Upper lobe of right lung (tissue), 1 donor: ENCODE results near the gene OTUD5. TPM values are rescaled to one million over a fixed set of nuclear protein-coding genes. Genes with fewer than 3 reads are reported as not detected.

ENCODE experiments used
- ATAC-seq: fragments of 200-7000 bp; cut with Tn5 transposase; one replicate; pipeline ENCODE4 v1.9.1; 2020; ENCODE audit warnings: mild to moderate bottlenecking, moderate library complexity
- DNase-seq: peaks from one replicate; pipeline ENCODE4 v3.0.0-alpha.2; 2020
- H3K27ac ChIP-seq: fragments of 200-600 bp; one replicate; pipeline ENCODE4 v1.8.0; 2022
- H3K27me3 ChIP-seq: fragments of 200-600 bp; one replicate; pipeline ENCODE4 v1.8.0; 2022; ENCODE audit warnings: mild to moderate bottlenecking
- H3K36me3 ChIP-seq: fragments of 200-600 bp; one replicate; pipeline ENCODE4 v1.8.0; 2022
- H3K4me1 ChIP-seq: fragments of 200-600 bp; one replicate; pipeline ENCODE4 v1.8.0; 2022
- H3K4me3 ChIP-seq: fragments of 200-600 bp; one replicate; pipeline ENCODE4 v1.8.0; 2022; ENCODE audit warnings: mild to moderate bottlenecking
- H3K9me3 ChIP-seq: fragments of 200-600 bp; one replicate; pipeline ENCODE4 v1.8.0; 2022
- intact Hi-C: fragments of 100-400 bp; cut with DNase I; formaldehyde crosslinking; loops from one replicate; pipeline ENCODE4 v1.11.0; 2022
- total RNA-seq: library from RNA; stranded (reverse); fragmentation: NEBNext Ultra II Directional; extraction: Animal tissue kit (Norgen Biotek cat#: 25700); gene quantifications from one replicate; pipeline ENCODE4 v1.2.1, GENCODE V29; 2021
- TF ChIP-seq, protein P1 (sequence below): fragments of 200-600 bp; IDR thresholded peaks from one replicate; pipeline ENCODE4 v1.8.0; 2022; ENCODE audit warnings: antibody characterized with exemption
- donor health status: DM: no; HTN: yes; CAD: no; lungs with severe emphysema.

The OTUD5 gene
- total RNA-seq, 1 donor from 2014 or later, result 42.6 TPM

DNA sequence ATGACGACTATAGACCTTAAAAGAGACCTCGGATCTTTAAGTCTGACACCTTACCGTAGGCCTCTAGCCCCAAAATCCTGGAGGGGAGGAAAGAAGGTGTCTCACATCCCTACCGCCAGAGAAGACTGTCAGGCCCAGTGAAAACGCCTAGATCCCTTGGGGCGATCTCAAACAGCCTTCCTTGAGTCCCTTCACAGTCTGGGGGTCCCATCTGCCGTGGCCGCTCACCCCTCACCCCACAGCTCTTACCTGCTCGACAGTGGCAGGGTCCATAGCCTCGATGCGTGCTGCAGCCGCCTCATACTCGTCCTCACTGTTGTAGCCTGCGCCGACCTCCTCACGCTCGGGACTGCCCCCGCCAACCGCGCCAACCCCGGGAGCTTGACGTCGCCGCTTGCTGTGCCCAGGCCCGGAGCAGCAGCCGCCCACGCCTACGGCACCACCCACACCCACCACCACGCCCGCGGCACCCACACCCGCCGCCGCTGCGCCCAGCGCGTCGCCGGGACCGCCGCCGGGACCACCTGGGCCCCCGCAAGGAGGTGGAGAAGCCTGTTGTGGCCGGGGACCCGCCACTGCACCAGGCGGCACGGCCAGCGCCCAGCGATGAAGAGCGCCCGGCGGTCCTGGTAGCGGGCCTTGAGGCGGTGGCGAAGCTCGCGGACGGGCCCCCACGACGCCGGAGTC, 536 bp downstream of the OTUD5 start:
- ATAC-seq (no peak), DNase-seq (peak; percentile 71)

DNA sequence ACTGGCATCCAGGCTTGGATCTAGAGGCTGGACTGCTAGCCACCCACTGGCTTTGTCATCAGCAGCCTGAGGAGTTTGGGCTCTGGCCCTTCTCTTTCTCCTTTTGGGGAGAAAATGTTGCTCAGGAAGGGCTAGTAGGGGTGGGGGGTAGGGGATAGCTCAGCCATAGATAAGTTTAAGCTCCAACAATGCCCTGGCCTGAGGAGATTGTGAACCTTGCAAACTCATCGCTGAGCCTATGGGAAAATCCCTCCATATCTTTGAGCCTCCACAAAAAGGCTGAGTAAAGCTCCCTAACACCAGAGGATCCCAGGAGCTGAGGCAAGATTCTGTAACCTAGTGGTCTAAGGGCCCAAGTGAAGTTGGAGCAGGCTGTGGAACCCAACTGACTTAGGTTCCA, 8.8 kb downstream of the OTUD5 start:
- Histone ChIP-seq H3K27ac (no peak overlapping the region), H3K9me3 (no peaks in the 10 kb centered on the region), H3K36me3 (no peaks in the 10 kb centered on the region), H3K27me3 (no peaks in the 10 kb centered on the region), H3K4me1 (no peaks in the 10 kb centered on the region), H3K4me3 (no peak overlapping the region)
- intact Hi-C loops, result no loop called here
- ATAC-seq, result no peak
- DNase-seq, result no peak
- TF ChIP-seq, protein P1, sequence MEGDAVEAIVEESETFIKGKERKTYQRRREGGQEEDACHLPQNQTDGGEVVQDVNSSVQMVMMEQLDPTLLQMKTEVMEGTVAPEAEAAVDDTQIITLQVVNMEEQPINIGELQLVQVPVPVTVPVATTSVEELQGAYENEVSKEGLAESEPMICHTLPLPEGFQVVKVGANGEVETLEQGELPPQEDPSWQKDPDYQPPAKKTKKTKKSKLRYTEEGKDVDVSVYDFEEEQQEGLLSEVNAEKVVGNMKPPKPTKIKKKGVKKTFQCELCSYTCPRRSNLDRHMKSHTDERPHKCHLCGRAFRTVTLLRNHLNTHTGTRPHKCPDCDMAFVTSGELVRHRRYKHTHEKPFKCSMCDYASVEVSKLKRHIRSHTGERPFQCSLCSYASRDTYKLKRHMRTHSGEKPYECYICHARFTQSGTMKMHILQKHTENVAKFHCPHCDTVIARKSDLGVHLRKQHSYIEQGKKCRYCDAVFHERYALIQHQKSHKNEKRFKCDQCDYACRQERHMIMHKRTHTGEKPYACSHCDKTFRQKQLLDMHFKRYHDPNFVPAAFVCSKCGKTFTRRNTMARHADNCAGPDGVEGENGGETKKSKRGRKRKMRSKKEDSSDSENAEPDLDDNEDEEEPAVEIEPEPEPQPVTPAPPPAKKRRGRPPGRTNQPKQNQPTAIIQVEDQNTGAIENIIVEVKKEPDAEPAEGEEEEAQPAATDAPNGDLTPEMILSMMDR, result no peak

More for the DNA sequence above, 536 bp downstream of the OTUD5 start:
- intact Hi-C loops, result no loop called here
- no peaks in the 10 kb centered on the region for H3K9me3 ChIP-seq
- peak overlapping the region; percentile 95 for H3K27ac ChIP-seq
- H3K27me3 ChIP-seq, result no peaks in the 10 kb centered on the region
- H3K4me1 ChIP-seq, result peaks cover 14% of the 10 kb centered on the region
- H3K36me3 ChIP-seq, result no peaks in the 10 kb centered on the region
- TF ChIP-seq, protein P1, result no peak
- peak overlapping the region; percentile 57 for H3K4me3 ChIP-seq

DNA sequence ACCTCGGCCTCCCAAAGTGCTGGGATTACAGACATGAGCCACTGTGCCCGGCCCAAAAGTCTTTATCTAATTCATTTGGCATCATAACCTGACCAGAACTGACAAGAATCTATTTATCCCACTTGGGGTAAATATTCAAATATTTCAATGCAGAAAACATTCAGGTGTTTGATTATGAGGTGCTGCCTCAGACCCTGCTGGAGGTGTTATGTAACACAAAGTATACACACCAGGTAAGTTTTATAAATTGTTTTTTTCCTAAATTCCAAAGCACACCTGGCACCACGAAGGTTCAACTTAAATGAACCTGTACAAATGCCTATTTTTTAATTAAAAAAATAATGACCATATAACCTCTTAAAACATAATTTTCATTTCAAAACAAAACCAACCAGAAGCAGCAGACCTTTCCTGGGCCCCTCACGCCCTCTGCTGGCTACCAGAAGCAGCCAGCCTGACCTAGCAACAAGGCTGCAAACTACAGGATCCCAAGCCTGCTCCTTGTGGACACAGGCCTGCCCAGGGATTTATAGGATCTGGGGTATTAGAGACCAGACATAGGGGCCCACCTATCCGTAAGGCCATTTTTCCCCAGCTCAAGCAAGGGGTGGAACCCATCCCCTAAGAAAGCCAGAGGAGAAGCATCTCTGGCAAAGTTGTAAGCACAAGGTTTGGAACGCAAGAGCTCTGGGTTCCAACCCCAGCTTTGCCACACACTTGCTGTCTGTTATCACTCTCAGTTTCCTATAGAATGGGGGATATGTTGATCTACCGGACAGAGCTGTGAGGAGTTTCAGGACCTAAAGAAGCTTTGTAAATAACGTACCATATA, 11.7 kb downstream of the OTUD5 start:
- no peaks in the 10 kb centered on the region for H3K9me3 ChIP-seq
- ATAC-seq, result peak; percentile 86
- TF ChIP-seq, protein P1, result peak; percentile 73
- H3K36me3 ChIP-seq, result no peaks in the 10 kb centered on the region
- intact Hi-C loops, result no loop called here
- no peaks in the 10 kb centered on the region for H3K27me3 ChIP-seq
- H3K4me3 ChIP-seq, result no peak overlapping the region
- H3K27ac ChIP-seq, result no peak overlapping the region
- peaks cover 4% of the 10 kb centered on the region for H3K4me1 ChIP-seq
- DNase-seq, result peak; percentile 66

DNA sequence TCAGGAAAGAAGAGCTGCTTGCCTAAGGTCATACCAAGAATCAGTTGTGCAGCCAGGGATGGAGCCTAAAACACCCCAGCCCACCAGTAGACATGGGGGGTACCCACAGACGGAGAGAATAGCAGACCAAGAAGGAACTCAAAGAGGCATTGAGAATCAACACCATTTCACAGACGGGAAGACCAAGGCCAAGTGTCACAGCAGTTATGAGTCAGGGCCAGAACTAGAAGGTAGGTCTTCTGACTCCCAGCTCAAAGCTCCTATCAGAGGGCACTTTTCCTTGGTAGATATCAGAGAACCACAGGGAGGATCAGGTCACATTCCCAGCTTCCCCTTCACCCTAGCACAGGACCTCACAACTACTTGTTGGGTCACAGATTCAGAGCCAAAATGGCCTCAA, 14.5 kb downstream of the OTUD5 start:
- Histone ChIP-seq H3K4me3 (no peak overlapping the region), H3K36me3 (no peaks in the 10 kb centered on the region), H3K27ac (no peak overlapping the region), H3K27me3 (no peaks in the 10 kb centered on the region), H3K9me3 (no peaks in the 10 kb centered on the region), H3K4me1 (peaks cover 8% of the 10 kb centered on the region)
- ATAC-seq (no peak), DNase-seq (no peak)
- TF ChIP-seq, protein P1, result no peak
- intact Hi-C loops, result no loop called here

DNA sequence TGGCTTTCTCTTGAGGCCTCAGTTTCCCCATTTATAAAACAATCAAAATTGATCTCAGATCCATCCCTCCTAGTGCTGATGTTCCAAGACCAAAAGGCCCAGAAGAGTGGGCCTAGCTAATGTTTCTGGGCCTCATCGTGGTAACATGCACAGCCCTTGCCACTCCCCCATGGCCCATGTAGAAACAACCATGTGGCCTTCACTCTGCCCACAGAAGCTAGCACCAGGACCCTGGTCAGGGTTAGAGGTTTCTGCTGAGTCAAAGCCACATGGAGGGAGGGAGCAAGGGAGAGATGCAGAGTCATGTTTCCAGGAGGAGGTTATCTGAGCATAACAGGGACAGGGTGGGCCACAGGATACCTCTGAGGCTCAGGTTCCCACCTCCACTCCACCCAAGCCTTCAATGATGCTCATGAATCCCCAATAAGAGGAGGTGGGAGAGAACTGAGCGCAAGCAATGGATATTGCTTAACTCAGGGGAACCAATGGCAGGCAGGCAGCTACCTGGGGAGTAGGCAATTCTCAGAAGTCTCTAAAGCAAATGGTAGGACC, 16.9 kb downstream of the OTUD5 start:
- intact Hi-C loops, result no loop called here
- no peaks in the 10 kb centered on the region for H3K27me3 ChIP-seq
- no peaks in the 10 kb centered on the region for H3K36me3 ChIP-seq
- no peak for DNase-seq
- no peaks in the 10 kb centered on the region for H3K9me3 ChIP-seq
- peak overlapping the region; percentile 6 for H3K27ac ChIP-seq
- H3K4me3 ChIP-seq, result no peak overlapping the region
- no peak for ATAC-seq
- peaks cover 12% of the 10 kb centered on the region for H3K4me1 ChIP-seq
- TF ChIP-seq, protein P1, result no peak
